Cardiac fibroblast (primary cell): Measurements from ENCODE around the gene MVD.

Source experiments
- DNase-seq, 2 donors: peaks; one replicate each; pipeline versions ENCODE4 v3.0.0 to v3.0.0-alpha.2; 2010; ENCODE audit warnings: low read depth in 2 of 2
- H3K4me3 ChIP-seq, 2 donors: replicated peaks in 1 of 2; 1 replicate in 1 of 2; 2 replicates in 1 of 2; pipeline ENCODE4 v1.5.1; 2011; ENCODE audit warnings: low read depth in 2 of 2, low read length in 2 of 2, mild to moderate bottlenecking in 2 of 2, moderate library complexity in 1 of 2
- CTCF ChIP-seq: IDR thresholded peaks from one replicate; pipeline ENCODE4 v1.5.1; 2011; ENCODE audit warnings: low read depth, mild to moderate bottlenecking, low read length, inconsistent platforms

The MVD gene

DNA sequence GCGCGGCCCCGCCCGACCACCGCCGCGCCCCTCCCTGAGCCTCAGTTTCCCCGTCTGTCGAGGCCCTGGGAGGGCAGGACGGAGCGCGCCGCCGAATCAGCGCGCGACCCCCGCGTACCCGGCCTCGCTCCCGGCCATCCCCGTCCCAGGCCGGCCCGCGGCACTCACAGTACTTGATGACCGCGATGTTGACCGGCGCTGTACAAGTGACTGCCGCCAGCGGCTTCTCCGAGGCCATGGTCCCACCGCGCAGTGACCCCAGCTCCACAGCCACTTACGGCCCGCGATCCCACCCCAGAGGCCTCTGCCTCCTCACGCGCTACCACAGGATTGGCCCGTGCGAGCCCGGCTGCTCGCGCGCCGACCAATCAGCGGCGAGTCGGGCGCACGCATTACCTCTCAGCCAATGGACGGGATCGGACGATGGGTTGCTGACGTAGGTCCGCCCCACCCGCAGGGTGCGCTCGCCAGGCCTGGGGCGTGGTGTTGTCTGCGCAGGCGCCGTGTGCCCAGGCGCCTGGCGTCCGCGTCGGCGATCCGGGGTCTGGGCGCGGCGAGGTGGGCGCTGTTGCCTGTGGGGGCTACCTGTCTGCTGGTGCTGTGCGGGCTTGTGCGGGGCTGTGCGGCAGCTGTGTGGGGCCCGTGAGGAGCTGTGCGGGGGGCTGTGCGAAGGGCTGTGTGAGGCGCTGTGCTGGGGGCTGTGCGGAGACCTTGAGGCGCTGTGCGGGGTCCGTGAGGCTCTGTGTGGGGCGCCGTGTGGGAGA lies at the start of gene MVD:
TSS of gene MVD (minus strand) at position 249 of the 764 bp plus-strand sequence. CDS start at position 238, 11 bp downstream.
- TF ChIP-seq CTCF: no peak
- peak within 1 kb of the TSS; percentile 95 to 99 for H3K4me3 ChIP-seq
- DNase-seq: peak; percentile 97 to 99

DNA sequence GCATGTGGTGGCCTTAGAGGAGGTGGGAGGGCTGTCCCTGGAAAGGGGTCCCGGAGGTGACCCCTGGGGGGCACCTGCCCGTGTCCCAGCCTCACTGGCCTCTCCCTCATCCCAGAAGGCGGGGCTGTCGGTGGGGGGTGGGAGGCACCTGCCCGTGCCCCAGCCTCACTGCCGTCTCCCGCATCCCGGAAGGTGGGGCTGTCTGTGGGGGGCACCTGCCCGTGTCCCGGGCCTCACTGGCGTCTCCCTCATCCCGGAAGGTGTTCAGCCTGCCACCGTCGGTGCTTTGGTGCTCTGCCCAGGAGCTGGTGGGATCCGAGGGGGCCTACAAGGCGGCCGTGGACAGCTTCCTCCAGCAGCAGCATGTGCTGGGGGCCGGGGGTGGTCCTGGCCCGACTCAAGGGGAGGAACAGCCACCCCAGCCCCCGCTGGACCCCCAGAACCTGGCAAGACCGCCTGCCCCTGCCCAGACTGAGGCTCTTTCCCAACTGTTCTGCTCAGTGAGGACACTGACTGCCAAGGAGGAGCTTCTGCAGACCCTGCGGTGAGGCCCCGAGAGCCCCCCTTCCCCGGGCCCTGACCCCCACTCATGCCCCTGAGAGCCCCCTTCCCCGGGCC lies 49.6 kb upstream of the MVD start:
- no peak for TF ChIP-seq CTCF
- no peak for DNase-seq
- no peak overlapping the region for H3K4me3 ChIP-seq

GRCh38 chr16:88711750-88712340 lies 49.0 kb upstream of the MVD start:
- H3K4me3 ChIP-seq: no peak overlapping the region
- DNase-seq: no peak
- TF ChIP-seq CTCF: no peak

DNA sequence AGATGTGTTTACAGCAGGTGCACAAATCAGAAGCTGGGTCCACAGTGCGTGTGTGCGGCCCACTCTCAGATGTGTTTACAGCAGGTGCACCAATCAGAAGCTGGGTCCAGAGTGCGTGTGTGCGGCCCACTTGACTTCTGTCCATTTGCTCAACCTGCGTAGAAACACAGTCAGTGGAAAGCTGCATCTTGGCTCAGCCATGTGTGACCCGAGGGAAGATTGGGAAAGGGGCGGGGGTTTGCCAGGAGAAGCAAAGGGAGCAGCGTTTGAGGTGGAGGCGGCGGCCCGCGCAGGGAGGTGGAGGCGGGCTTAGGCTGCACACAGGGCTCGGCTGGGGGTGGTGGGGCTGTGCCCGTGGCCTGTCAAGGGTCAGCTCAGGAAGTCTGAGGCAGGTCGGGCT lies 47.7 kb upstream of the MVD start:
- no peak overlapping the region for H3K4me3 ChIP-seq
- DNase-seq: no peak
- no peak for TF ChIP-seq CTCF

DNA sequence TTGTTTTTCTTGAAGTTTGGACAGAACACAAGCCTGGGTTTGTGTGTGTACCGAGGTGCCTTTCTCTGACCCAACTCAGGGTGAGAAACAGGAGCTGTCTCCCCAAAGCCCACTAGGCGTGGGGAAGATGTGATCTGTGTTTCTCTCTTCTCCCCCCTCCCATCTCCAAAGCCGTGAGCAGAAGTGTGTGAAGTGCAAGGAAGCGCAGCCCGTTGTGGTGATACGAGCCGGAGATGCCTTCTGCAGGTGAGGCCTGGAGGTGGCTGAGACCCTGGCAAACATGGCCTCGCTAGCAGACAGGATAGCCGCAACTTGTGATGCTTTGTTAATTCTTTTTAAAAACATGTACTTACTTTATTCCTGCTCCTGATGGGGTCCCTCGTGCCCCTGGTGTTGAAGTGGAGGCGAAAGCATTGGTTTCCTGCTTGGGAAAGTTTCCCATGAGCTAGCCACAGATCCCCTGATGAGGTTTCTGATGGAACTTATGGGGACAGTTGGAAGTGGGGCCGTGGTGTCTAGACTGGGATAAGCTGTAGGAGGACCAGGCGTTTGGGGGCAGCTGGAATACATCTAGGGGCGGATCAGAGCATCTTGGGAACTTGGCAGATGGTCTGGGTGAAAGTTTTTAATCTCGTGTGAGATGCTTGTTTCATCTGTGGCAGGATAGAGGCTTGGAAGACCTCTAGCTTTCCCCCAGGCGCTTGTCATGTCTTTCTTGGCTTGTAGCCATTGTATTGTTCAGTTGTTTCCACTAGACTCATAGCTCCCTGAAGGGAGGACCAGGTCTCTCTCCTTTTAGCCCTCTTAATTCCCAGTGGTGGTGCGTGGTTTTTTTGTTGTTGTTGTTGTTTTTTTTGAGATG lies 44.3 kb upstream of the MVD start:
- TF ChIP-seq CTCF: no peak
- DNase-seq: no peak
- H3K4me3 ChIP-seq: peak overlapping the region; percentile 97 to 99

- peak within 1 kb of the TSS; percentile 97 to 99 for H3K4me3 ChIP-seq
- peak; percentile 82 to 85 for DNase-seq
Measured at GRCh38 chr16:88706229-88706964, 43.5 kb upstream of the MVD start, which contains the start of the genes CTU2 and RNF166. Gene CTU2, plus strand, starts transcription at chr16:88706503. Its CDS starts 28 bp downstream, at chr16:88706531. Gene RNF166, minus strand, starts transcription at chr16:88706408. Its CDS starts 83 bp downstream, at chr16:88706325.

More at GRCh38 chr16:88706229-88706964, 43.5 kb upstream of the MVD start, which contains the start of the genes CTU2 and RNF166:
- no peak for TF ChIP-seq CTCF
